ENCODE results near the gene EMC7.

GRCh38 chr15:34111488-34111887, 9.8 kb upstream of the EMC7 start:
- no peak for TF ChIP-seq POLR2A (IDR thresholded peaks at IDR 0.05; ENCODE audit: low read length)
- TF ChIP-seq GATA1 (IDR thresholded peaks at IDR 0.05; ENCODE audit: low read depth, low read length), result no peak
